Mucosa of rectum (tissue), 2 donors: Measurements from ENCODE around the gene TCTN3.

ENCODE experiments used
- H3K27ac ChIP-seq, 2 donors: one replicate each; pipeline ENCODE4 v1.7.0; 2013; ENCODE audit warnings: inconsistent platforms in 2 of 2, low read depth in 2 of 2, low read length in 2 of 2
- H3K27me3 ChIP-seq, 2 donors: one replicate each; pipeline ENCODE4 v1.7.0; 2013; ENCODE audit warnings: low read length in 2 of 2; ENCODE audit not compliant: control insufficient read depth in 2 of 2, insufficient read depth in 2 of 2
- H3K36me3 ChIP-seq, 2 donors: one replicate each; pipeline ENCODE4 v1.7.0; 2013; ENCODE audit warnings: low read length in 2 of 2; ENCODE audit not compliant: control insufficient read depth in 2 of 2, insufficient read depth in 2 of 2
- H3K4me1 ChIP-seq, 2 donors: one replicate each; pipeline ENCODE4 v1.7.0; 2013; ENCODE audit warnings: low read length in 2 of 2, mild to moderate bottlenecking in 1 of 2; ENCODE audit not compliant: control insufficient read depth in 2 of 2, insufficient read depth in 2 of 2
- H3K4me3 ChIP-seq, 2 donors: one replicate each; pipeline ENCODE4 v1.7.0; 2013; ENCODE audit warnings: low read length in 2 of 2
- H3K9ac ChIP-seq, 2 donors: one replicate each; pipeline ENCODE4 v1.7.0; 2013; ENCODE audit warnings: low read length in 2 of 2, low read depth in 1 of 2, mild to moderate bottlenecking in 1 of 2
- H3K9me3 ChIP-seq, 2 donors: one replicate each; pipeline ENCODE4 v1.7.0; 2013; ENCODE audit warnings: low read length in 2 of 2; ENCODE audit not compliant: control insufficient read depth in 2 of 2
- donor health status: healthy.
- donor health status: Normal muscosa, but diverticular disease.

The TCTN3 gene

DNA sequence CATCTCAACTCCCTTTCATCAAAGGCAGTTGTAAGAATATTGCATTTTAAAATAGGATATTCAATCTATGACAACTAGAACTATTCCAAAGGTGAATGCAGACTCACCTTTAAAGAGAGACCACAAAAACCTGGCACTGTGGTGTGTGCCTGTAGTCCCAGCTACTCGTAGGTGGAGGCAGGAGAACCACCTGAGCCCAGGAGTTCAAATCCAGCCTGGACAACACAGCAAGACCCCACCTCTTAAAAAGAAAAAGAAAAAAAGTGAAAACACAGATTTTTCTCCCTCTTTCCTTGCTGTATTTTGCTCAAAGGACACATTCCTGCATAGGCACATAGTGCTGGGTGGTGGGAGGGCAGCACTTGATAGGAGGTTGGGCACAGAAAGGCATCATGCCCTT, 36.5 kb downstream of the TCTN3 start:
- Histone ChIP-seq H3K4me1 (peaks cover 8 to 11% of the 10 kb centered on the region in 2 donors), H3K4me3 (peak overlapping the region in 1 of 2 donors; percentile 90), H3K36me3 (peaks cover 4 to 6% of the 10 kb centered on the region in 2 donors), H3K27me3 (no peaks in the 10 kb centered on the region), H3K27ac (no peak overlapping the region), H3K9ac (peak overlapping the region in 1 of 2 donors; percentile 65), H3K9me3 (no peaks in the 10 kb centered on the region)

DNA sequence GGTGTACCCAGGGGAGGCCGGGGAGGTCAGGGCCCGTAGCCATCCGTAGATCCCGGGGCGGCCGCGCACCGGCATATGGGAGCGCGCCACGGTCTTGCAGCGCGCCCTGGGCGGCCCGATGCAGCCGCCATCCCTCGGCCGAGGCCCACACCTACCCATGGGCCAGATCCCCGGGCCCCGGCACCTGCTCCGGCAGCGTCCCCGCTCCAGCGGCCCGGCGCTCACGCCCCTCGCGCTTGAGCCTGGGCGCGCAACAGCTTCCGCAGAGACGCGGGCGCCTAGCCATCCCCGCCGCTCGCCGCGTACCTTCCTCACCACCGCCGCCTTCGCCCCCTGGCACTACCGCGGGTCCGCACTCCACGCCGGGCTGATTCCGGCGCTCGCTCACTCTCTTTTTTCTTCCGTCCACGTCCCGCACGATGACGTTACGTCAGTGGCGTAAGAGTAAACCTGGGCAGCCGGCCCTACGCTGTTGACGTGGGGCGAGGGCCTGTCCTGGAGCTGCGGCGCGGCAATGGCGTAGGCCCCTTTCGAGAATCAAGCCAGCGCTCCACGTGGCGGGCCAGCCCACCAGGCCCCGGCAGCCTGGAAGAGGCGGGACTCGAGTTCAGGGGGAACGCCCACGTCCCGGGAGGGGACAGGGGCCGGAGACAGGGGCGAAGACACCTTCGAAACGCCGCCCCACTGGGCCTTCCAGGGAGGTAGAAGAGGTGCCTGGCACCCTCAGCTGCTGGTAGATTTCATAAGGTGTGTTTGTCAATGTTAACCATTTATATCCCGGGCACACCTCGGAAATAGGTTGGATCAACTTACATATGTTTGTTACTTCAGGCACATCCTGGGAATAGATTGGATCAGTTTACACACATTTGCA, 37.2 kb downstream of the TCTN3 start, which contains the start of gene ALDH18A1:
Gene ALDH18A1 (minus strand): TSS at position 421 of the 874 bp plus-strand sequence. CDS start 3,334 bp downstream, outside the sequence.
- peaks cover 10 to 13% of the 10 kb centered on the region in 2 donors for H3K36me3 ChIP-seq
- H3K27ac ChIP-seq = peak within 1 kb of the TSS; percentile 69 to 71
- H3K27me3 ChIP-seq = no peaks in the 10 kb centered on the region
- peak within 1 kb of the TSS; percentile 90 for H3K4me3 ChIP-seq
- no peaks in the 10 kb centered on the region for H3K9me3 ChIP-seq
- peak within 1 kb of the TSS; percentile 82 to 88 for H3K9ac ChIP-seq
- peaks cover 8 to 11% of the 10 kb centered on the region in 2 donors for H3K4me1 ChIP-seq

DNA sequence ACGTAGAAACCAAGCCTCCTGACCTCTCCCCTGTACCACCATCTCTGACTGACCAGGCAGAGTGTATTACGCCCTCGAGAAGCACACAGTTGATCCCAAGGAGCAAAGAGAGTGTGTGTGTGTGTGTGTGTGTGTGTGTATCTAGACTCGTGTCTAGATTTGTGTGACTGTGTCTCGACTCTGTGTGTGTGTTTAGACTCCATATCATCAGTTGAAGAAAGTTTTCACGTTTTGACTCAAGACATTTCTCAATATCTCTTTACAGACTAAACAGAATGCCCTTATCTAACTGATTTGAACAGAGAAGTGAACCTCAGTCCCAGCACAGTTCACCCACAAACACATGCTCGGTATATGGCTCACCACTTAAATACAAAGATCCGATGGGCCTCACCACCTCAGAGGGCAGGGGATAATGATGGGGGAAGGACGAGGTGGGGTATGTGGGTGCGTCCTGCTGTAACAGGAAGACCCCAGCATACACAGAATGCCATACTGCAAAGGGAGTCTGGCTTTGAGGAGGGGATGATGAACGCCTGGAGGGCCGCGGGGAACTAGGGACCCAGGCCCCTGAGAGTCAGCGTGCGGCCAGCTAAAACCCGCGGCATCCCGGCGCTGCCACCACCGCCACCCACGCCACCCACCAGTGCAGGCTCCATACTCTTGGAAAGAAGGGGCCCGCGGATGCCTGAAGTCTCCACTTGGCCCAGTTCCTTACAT, 38.0 kb downstream of the TCTN3 start:
- peak overlapping the region; percentile 82 to 88 for H3K9ac ChIP-seq
- H3K4me3 ChIP-seq = peak overlapping the region; percentile 90
- H3K4me1 ChIP-seq = peaks cover 8 to 11% of the 10 kb centered on the region in 2 donors
- H3K36me3 ChIP-seq = peaks cover 15 to 19% of the 10 kb centered on the region in 2 donors
- no peaks in the 10 kb centered on the region for H3K27me3 ChIP-seq
- H3K9me3 ChIP-seq = no peaks in the 10 kb centered on the region
- H3K27ac ChIP-seq = peak overlapping the region; percentile 16 to 69

DNA sequence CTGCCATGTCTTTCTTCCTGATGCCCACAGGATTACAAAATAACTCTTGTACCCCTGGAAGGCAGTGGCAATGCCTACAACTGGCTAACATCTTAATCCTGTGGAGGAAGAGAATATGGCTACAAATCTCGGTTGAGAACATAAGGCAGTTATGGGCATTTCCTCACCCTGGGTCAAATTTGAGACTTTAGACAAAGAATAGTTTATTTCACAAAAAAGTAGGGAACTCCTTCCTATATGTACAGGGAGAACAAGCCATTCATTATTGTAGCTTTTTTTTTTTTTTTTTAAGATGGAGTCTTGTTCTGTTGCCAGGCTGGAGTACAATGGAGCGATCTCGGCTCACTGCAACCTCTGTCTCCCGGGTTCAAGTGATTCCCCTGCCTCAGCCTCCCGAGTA, 39.8 kb downstream of the TCTN3 start:
- Histone ChIP-seq H3K27ac (no peak overlapping the region), H3K36me3 (peaks cover 21 to 23% of the 10 kb centered on the region in 2 donors), H3K4me3 (no peak overlapping the region), H3K27me3 (no peaks in the 10 kb centered on the region), H3K9ac (no peak overlapping the region), H3K9me3 (no peaks in the 10 kb centered on the region), H3K4me1 (peaks cover 8 to 11% of the 10 kb centered on the region in 2 donors)

DNA sequence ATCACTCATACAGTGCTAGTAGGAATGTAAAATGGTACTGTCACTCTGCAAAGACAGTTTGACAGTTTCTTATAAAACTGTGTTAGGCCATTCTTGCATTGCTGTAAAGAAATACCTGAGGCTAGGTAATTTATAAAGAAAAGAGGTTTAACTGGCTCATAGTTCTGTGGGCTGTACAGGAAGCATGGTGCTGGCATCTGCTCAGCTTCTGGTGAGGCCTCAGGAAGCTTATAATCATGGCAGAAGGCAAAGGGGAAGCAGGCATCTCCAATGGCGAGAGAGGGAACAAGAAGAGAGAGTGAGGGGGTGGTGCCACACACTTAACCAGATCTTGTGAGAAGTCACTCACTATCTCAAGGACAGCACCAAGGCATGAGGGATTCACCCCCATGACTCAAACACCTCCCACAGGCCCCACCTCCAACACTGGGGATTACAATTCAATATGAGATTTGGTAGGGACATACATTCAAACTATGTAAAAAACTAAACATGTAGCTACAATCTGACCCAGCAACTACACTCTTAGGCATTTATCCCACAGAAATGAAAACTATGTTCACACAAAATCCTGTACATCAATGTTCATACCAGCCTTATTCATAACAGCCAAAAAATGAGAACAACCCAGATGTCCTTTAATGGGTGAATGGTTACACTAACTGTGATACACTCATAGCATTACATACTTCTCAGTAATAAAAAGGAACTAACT, 42.2 kb downstream of the TCTN3 start:
- Histone ChIP-seq H3K27me3 (no peaks in the 10 kb centered on the region), H3K4me3 (no peak overlapping the region), H3K27ac (no peak overlapping the region), H3K36me3 (peaks cover 28 to 29% of the 10 kb centered on the region in 2 donors), H3K9ac (no peak overlapping the region), H3K9me3 (no peaks in the 10 kb centered on the region), H3K4me1 (peaks cover 6 to 9% of the 10 kb centered on the region in 2 donors)

DNA sequence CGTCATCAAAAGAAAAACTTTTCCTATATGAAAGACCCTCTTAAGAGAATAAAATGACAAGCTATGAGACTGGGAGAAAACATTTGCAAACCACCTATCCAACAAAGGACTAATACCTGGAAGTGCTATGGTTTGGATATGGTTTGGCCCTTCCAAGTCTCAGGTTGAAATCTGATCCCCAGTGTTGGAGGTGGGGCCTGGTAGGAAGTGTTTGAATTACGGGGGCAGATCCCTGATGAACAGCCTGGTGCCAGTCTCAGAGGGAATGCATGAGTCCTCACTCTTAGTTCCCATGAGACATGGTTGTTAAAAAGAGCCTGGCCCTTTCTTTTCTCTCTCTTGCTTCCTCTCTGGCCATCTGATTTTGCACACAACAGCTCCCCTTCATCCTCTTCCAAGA, 43.5 kb downstream of the TCTN3 start:
- no peak overlapping the region for H3K4me3 ChIP-seq
- no peak overlapping the region for H3K9ac ChIP-seq
- H3K27ac ChIP-seq = no peak overlapping the region
- H3K27me3 ChIP-seq = no peaks in the 10 kb centered on the region
- peaks cover 29 to 37% of the 10 kb centered on the region in 2 donors for H3K36me3 ChIP-seq
- peaks cover 8 to 13% of the 10 kb centered on the region in 2 donors for H3K4me1 ChIP-seq
- no peaks in the 10 kb centered on the region for H3K9me3 ChIP-seq

DNA sequence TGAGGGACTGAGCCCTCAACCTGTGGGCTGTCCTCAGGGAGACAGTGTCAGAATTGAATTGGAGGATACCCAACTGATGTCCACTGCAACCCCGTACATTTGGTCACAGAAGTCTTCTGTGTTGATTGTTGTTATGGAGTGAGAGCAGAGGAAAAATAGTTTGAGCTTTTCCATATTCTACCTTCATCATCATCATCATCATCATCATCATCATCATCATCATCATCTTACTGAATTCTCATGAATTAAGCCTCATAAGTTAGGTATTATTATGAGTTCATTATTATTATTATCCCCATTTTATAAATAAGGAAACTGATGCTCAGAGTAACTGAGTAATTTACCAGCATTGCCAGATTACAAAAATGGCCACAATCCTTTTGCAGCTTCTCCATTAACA, 45.6 kb downstream of the TCTN3 start:
- H3K4me3 ChIP-seq = no peak overlapping the region
- H3K36me3 ChIP-seq = peaks cover 32 to 41% of the 10 kb centered on the region in 2 donors
- no peaks in the 10 kb centered on the region for H3K27me3 ChIP-seq
- peaks cover 7 to 10% of the 10 kb centered on the region in 2 donors for H3K4me1 ChIP-seq
- H3K9ac ChIP-seq = no peak overlapping the region
- no peaks in the 10 kb centered on the region for H3K9me3 ChIP-seq
- H3K27ac ChIP-seq = no peak overlapping the region

DNA sequence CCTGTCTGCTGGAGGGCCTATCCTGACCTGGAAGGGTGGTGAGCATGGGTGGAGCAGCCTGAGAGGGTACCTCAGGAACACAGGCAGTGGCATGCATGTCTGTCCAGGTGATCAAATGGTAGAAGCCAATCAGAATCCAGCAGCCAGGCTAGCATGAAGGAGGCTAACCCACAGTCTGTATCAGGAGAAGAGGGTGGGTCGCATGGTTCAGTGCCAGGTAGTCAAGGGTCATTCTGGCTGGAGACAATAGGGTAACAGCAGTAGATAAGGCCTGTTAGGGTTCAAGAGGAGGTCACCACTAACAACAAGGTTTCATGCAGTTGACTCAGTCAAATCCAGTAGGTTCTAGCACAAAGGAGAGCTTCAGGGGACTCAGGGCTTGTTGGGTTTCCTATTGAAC, 47.6 kb downstream of the TCTN3 start:
- peak overlapping the region; percentile 17 to 45 for H3K27ac ChIP-seq
- H3K27me3 ChIP-seq = no peaks in the 10 kb centered on the region
- no peak overlapping the region for H3K4me3 ChIP-seq
- H3K9ac ChIP-seq = no peak overlapping the region
- peaks cover 34 to 42% of the 10 kb centered on the region in 2 donors for H3K36me3 ChIP-seq
- H3K4me1 ChIP-seq = peaks cover 7 to 10% of the 10 kb centered on the region in 2 donors
- no peaks in the 10 kb centered on the region for H3K9me3 ChIP-seq

DNA sequence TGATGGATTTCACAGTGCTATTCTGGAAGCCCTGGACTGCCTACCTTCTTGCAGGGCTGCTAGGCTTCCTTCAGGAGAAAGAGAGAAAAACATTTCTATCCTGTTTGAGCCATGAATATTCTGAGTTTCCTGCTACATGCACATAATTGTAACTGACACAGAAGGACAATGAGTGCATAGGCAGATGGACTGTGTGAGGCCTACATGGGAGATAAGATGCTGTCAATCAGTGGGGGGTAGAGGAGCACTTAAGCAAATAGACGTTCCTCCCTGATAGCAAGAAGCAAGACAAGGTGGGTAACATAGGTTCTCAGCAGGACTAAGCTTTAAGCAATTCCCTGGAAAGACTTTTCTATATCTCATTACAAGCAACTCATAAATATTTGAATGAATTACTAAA, 48.8 kb downstream of the TCTN3 start:
- peaks cover 7 to 10% of the 10 kb centered on the region in 2 donors for H3K4me1 ChIP-seq
- no peaks in the 10 kb centered on the region for H3K27me3 ChIP-seq
- H3K9ac ChIP-seq = no peak overlapping the region
- no peaks in the 10 kb centered on the region for H3K9me3 ChIP-seq
- peaks cover 38 to 51% of the 10 kb centered on the region in 2 donors for H3K36me3 ChIP-seq
- no peak overlapping the region for H3K27ac ChIP-seq
- no peak overlapping the region for H3K4me3 ChIP-seq
